ENCODE results near the gene ABCG1.

The ABCG1 gene

GRCh38 chr21:42271065-42271464, 52.1 kb downstream of the ABCG1 start:
- TF ChIP-seq, protein P1, sequence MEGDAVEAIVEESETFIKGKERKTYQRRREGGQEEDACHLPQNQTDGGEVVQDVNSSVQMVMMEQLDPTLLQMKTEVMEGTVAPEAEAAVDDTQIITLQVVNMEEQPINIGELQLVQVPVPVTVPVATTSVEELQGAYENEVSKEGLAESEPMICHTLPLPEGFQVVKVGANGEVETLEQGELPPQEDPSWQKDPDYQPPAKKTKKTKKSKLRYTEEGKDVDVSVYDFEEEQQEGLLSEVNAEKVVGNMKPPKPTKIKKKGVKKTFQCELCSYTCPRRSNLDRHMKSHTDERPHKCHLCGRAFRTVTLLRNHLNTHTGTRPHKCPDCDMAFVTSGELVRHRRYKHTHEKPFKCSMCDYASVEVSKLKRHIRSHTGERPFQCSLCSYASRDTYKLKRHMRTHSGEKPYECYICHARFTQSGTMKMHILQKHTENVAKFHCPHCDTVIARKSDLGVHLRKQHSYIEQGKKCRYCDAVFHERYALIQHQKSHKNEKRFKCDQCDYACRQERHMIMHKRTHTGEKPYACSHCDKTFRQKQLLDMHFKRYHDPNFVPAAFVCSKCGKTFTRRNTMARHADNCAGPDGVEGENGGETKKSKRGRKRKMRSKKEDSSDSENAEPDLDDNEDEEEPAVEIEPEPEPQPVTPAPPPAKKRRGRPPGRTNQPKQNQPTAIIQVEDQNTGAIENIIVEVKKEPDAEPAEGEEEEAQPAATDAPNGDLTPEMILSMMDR (IDR thresholded peaks at IDR 0.05; ENCODE audit: insufficient read depth, low read depth, low read length, missing control alignments) = no peak
- no peak overlapping the region for H3K4me3 ChIP-seq (ENCODE audit: low read length)
- no peak for DNase-seq (ENCODE audit: low read depth)

DNA sequence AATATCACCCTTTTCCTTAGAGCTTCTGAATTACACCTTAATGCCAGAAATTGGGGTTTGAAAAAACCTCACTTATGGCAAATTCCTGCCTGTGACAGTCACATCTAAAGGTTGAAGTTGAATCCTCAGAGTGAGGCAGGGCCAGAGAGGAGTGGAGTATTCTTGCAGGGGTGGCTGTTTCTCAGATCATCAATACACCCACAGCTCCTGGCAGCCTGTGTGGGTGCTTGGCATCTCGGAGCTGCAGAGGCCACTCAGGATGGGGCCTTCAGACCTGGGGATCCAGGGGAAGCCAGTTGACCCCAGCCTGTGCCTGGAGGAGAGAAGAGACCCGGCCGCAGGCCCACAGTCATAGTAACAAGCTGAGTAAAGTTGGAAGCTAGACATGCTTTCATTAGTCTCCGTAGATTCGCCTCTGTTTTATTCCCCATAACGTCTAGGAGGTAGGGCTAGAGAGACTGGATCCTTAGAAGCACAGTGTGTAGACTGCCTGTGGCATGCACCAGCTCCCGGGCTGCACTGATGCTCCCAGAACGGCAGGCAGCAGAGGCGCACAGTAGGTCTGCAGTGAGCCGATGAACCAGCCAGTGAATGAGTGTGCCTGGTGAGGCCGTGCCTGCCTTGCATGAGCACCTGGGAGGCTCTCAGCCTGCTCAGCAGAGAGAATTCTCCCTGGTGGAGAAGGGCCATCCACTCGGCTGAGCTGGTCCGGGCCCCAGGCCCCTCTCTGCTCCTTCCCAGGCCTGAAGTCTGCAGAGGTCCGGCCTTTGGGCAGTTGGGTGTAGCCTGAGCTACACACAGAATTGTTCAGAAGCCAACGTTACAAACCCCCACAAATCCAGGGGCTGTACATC, 53.4 kb downstream of the ABCG1 start:
- H3K4me3 ChIP-seq (ENCODE audit: low read length) = no peak overlapping the region
- TF ChIP-seq, protein P1 (IDR thresholded peaks at IDR 0.05; ENCODE audit: insufficient read depth, low read depth, low read length, missing control alignments) = no peak
- DNase-seq (ENCODE audit: low read depth) = no peak

DNA sequence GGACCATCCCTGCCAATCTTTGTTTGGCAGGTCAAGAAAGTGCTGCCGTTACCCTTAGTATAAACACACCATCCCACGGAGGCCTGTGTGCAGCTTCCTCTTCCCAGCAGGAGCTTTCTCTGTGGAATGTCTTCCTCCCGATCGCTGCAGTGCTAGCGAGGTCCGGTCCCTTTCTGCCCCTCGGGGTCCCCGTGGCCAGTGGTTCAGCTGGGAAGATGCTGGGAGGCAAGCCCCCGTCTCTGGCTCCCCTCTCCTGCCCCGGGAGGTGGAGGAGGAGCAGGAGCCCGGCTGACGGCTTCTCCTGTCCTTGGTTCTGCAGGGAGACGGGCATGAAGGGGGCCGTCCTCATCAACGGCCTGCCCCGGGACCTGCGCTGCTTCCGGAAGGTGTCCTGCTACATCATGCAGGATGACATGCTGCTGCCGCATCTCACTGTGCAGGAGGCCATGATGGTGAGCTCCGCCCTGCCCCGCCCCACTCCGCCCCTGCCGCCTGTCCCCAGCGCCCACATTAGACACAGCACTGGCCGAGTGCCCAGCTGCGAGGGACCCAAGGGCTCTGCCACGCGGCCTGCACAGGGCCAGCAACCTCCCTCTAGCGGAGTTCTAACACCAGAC, 54.2 kb downstream of the ABCG1 start:
- DNase-seq (ENCODE audit: low read depth) = no peak

GRCh38 chr21:42276076-42276475, 57.1 kb downstream of the ABCG1 start:
- no peak for DNase-seq (ENCODE audit: low read depth)
- H3K4me3 ChIP-seq (ENCODE audit: low read length) = no peak overlapping the region
- TF ChIP-seq, protein P1 (IDR thresholded peaks at IDR 0.05; ENCODE audit: insufficient read depth, low read depth, low read length, missing control alignments) = no peak

More for the DNA sequence above, 54.2 kb downstream of the ABCG1 start:
- TF ChIP-seq, protein P1 (IDR thresholded peaks at IDR 0.05; ENCODE audit: insufficient read depth, low read depth, low read length, missing control alignments) = no peak
- no peak overlapping the region for H3K4me3 ChIP-seq (ENCODE audit: low read length)

DNA sequence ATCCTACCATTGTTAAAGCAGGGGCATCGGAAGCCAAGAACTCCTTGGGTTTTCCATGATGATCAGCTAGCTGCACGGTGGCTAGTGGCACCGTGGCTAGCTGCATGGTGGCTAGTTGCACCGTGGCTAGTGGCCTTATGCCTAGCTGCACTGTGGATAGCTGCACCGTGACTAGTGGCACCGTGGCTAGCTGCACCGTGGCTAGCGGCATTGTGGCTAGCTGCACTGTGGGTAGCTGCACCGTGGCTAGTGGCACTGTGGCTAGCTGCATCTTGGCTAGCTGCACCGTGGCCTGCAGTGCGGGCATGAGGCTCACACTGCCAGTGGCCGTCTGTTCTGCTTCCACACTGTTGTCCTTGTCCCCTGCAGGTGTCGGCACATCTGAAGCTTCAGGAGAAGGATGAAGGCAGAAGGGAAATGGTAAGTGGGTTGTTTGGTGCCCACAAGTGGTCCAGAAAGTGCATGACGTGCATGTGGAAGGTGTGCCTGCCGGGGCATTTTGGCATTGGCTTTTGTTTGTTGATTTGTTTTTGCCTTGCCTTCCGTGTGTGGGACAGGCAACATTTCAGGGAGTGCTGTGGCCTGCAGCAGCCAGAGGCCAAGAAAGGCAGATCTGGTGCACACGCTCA, 57.7 kb downstream of the ABCG1 start:
- TF ChIP-seq, protein P1 (IDR thresholded peaks at IDR 0.05; ENCODE audit: insufficient read depth, low read depth, low read length, missing control alignments) = peak; percentile 10
- no peak overlapping the region for H3K4me3 ChIP-seq (ENCODE audit: low read length)

DNA sequence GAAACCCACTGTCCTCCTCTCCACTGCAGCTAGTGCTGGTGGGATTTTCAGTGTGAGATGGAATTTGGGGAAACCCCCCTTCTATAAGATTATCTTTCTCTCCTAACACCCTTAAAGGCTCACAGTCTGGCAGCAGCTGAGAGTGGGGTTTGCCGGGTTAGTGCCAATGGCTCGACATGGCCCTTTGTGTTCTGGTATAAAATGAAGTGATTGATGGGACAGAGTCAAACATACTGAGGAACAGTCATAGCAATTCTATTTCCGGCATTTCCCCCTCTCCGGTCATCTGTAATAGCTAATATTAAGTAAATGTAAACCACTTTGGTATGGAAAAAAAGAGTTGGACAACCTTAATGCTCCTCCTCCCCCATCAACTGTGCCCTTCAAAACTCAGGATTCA, 58.7 kb downstream of the ABCG1 start:
- DNase-seq (ENCODE audit: low read depth) = no peak
- H3K4me3 ChIP-seq (ENCODE audit: low read length) = no peak overlapping the region
- TF ChIP-seq, protein P1 (IDR thresholded peaks at IDR 0.05; ENCODE audit: insufficient read depth, low read depth, low read length, missing control alignments) = no peak

More for the DNA sequence above, 57.7 kb downstream of the ABCG1 start:
- DNase-seq (ENCODE audit: low read depth) = no peak

Data from epithelial cell of esophagus (primary cell).